Upper lobe of left lung (tissue), 6 donors: ENCODE results near the gene LMO7. TPM values are rescaled to one million over a fixed set of nuclear protein-coding genes. Genes with fewer than 3 reads are reported as not detected.
"Not testable (repeated sequence)": the region's sequence is repeated elsewhere in the genome, so short reads cannot be mapped to it uniquely, and the experiment has no call there.

ENCODE experiments used
- ATAC-seq, 2 donors: fragments of 200-7000 bp; cut with Tn5 transposase; one replicate each; pipeline ENCODE4 v1.9.1; 2022; ENCODE audit warnings: mild to moderate bottlenecking in 2 of 2, moderate library complexity in 2 of 2; ENCODE audit not compliant: low FRiP score in 2 of 2
- DNase-seq, 2 donors: peaks; one replicate each; pipeline ENCODE4 v3.0.0-alpha.2; 2019 to 2020
- H3K27ac ChIP-seq, 4 donors: fragments of 200-600 bp; sonication (generic); one replicate each; pipeline ENCODE4 v1.5.1; 2016 to 2019
- H3K27me3 ChIP-seq, 4 donors: fragments of 200-600 bp; sonication (generic); one replicate each; pipeline ENCODE4 v1.5.1; 2017 to 2019
- H3K36me3 ChIP-seq, 4 donors: fragments of 200-600 bp; sonication (generic); one replicate each; pipeline ENCODE4 v1.5.1; 2016 to 2019
- H3K4me1 ChIP-seq, 4 donors: fragments of 200-600 bp; sonication (generic); one replicate each; pipeline ENCODE4 v1.5.1; 2018 to 2019
- H3K4me3 ChIP-seq, 4 donors: fragments of 200-600 bp; sonication (generic); one replicate each; pipeline ENCODE4 v1.5.1; 2017 to 2019; ENCODE audit warnings: mild to moderate bottlenecking in 2 of 4, moderate library complexity in 1 of 4
- H3K9me3 ChIP-seq, 4 donors: fragments of 200-600 bp; sonication (generic); one replicate each; pipeline ENCODE4 v1.5.1; 2018 to 2019
- EP300 ChIP-seq, 4 donors: sonication (generic); formaldehyde crosslinking; IDR thresholded peaks; one replicate each; pipeline ENCODE4 v1.5.1; 2017; ENCODE audit warnings: antibody characterized with exemption in 4 of 4, control low read depth in 2 of 4
- POLR2A ChIP-seq, 4 donors: fragments of 450-650 bp; IDR thresholded peaks; one replicate each; pipeline ENCODE4 v1.5.1; 2016 to 2017; ENCODE audit warnings: antibody characterized with exemption in 4 of 4, mild to moderate bottlenecking in 2 of 4
- POLR2AphosphoS5 ChIP-seq, 2 donors: sonication (generic); formaldehyde crosslinking; IDR thresholded peaks; one replicate each; pipeline ENCODE4 v1.5.1; 2017; ENCODE audit warnings: antibody characterized with exemption in 2 of 2
- WGBS, 2 donors: methylation state at CpG; one replicate each; pipeline ENCODE4 v1.1.5; 2017 to 2018; 5-methylcytosine and 5-hydroxymethylcytosine counted together
- total RNA-seq, 6 donors: library from RNA; depleted of rRNA in 4 of 6; stranded (reverse); fragments of >200 nt in 4 of 6; gene quantifications; one replicate each; pipeline versions ENCODE4 v1.1.0 to v1.2.1, GENCODE V29; 2016 to 2021
- TF ChIP-seq, protein P1 (sequence below), 6 experiments: fragments of 450-650 bp in 4 of 6; fragments of 200-600 bp in 2 of 6; sonication (generic) in 2 of 6; IDR thresholded peaks; one replicate each; pipeline ENCODE4 v1.5.1; 2016 to 2019; ENCODE audit warnings: antibody characterized with exemption in 6 of 6
- donor health status: DM: no; HTN: no; CAD: no; lungs with moderate emphysema.
- donor health status: DM: no; HTN: yes; CAD: no; lungs with severe emphysema.

Gene LMO7
- total RNA-seq, 6 donors from 2014 or later, result 327 to 1,155 (median 811) TPM

DNA sequence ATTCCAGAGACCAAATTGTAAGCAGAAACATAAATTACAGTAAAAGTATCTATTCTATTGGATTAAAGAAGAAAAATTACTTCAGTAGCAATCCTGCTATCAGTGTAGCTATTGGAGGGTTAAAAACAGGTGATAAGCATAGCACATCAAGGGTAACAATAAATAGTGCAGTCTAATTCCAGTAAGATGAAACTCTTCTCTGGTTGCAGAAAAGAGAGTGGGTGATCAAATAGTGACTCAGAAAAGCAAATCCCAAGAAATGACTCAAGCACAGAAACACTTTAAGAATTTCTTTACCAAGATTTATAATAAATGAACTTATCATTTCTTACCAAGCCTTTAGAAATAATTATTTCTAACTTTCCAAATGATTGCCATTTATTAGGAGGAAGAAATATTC lies 135.7 kb downstream of the LMO7 start:
- Histone ChIP-seq H3K36me3 (no peaks in the 10 kb centered on the region), H3K4me1 (peaks cover 0 to 19% (median 15%) of the 10 kb centered on the region in 4 donors), H3K4me3 (no peak overlapping the region), H3K27ac (peak overlapping the region in 2 of 4 donors; percentile 56 to 64), H3K9me3 (no peaks in the 10 kb centered on the region), H3K27me3 (no peaks in the 10 kb centered on the region)
- TF ChIP-seq POLR2A (IDR thresholded peaks at IDR 0.05) (no peak), EP300 (IDR thresholded peaks at IDR 0.05) (peak in 1 of 4 donors; percentile 14), POLR2AphosphoS5 (IDR thresholded peaks at IDR 0.05) (no peak)
- TF ChIP-seq, protein P1, sequence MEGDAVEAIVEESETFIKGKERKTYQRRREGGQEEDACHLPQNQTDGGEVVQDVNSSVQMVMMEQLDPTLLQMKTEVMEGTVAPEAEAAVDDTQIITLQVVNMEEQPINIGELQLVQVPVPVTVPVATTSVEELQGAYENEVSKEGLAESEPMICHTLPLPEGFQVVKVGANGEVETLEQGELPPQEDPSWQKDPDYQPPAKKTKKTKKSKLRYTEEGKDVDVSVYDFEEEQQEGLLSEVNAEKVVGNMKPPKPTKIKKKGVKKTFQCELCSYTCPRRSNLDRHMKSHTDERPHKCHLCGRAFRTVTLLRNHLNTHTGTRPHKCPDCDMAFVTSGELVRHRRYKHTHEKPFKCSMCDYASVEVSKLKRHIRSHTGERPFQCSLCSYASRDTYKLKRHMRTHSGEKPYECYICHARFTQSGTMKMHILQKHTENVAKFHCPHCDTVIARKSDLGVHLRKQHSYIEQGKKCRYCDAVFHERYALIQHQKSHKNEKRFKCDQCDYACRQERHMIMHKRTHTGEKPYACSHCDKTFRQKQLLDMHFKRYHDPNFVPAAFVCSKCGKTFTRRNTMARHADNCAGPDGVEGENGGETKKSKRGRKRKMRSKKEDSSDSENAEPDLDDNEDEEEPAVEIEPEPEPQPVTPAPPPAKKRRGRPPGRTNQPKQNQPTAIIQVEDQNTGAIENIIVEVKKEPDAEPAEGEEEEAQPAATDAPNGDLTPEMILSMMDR (IDR thresholded peaks at IDR 0.05), result no peak
- ATAC-seq (peak in 1 of 2 donors; percentile 54), DNase-seq (no peak)

DNA sequence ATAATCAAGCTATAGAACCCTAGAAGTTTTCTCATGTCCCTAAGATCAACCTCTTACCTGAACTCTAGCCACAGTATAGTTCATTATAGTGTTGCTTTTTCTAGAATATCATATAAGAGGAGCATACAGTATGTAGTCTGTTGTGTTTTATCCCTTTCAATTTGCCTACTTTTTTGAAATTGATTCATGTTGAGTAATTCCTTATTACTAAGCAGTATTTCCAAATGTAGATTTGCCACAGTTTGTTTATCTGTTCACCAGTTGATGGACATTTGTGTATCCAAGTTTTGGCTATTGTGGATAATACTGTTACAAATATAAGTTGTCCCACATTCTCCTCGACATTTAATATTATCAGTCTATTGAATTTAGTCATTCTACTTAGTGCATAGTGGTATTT lies 138.0 kb downstream of the LMO7 start:
- Histone ChIP-seq H3K4me3 (no peak overlapping the region), H3K27ac (no peak overlapping the region), H3K4me1 (peaks cover 0 to 18% (median 11%) of the 10 kb centered on the region in 4 donors), H3K9me3 (no peaks in the 10 kb centered on the region), H3K36me3 (no peaks in the 10 kb centered on the region), H3K27me3 (no peaks in the 10 kb centered on the region)
- DNase-seq (no peak), ATAC-seq (no peak)
- TF ChIP-seq EP300 (IDR thresholded peaks at IDR 0.05), result no peak
- TF ChIP-seq POLR2A (IDR thresholded peaks at IDR 0.05), result no peak
- TF ChIP-seq, protein P1 (IDR thresholded peaks at IDR 0.05), result no peak
- TF ChIP-seq POLR2AphosphoS5 (IDR thresholded peaks at IDR 0.05), result no peak
- 69 to 74% methylated on average over 1 of the region's 1 CpG for WGBS, 2 donors

DNA sequence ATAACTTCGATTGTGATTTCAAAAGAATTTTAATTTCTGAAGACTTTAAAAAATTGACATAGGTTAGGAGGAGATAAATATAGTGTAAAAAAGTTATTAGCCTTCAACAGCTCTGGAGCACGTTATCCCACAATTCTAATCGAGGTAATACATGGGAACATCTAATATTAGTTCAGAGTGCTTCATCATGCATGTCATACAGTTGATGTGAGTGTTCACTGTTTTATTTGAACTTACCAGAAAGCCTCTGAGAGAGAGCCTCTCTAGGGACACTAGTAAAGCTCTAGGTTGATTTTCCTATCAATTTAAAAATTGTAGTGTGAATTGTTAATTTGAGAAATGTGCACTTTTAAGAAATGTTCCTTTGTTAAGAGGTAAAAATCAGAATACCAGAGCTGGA lies 140.4 kb downstream of the LMO7 start:
- Histone ChIP-seq H3K9me3 (peaks cover 0 to 4% (median 0%) of the 10 kb centered on the region in 4 donors), H3K4me3 (no peak overlapping the region), H3K27me3 (no peaks in the 10 kb centered on the region), H3K4me1 (peaks cover 0 to 12% (median 2%) of the 10 kb centered on the region in 4 donors), H3K36me3 (no peaks in the 10 kb centered on the region), H3K27ac (peak overlapping the region in 1 of 4 donors; percentile 24)
- DNase-seq, result no peak
- no peak for TF ChIP-seq POLR2AphosphoS5 (IDR thresholded peaks at IDR 0.05)
- no peak for TF ChIP-seq EP300 (IDR thresholded peaks at IDR 0.05)
- TF ChIP-seq POLR2A (IDR thresholded peaks at IDR 0.05), result no peak
- TF ChIP-seq, protein P1 (IDR thresholded peaks at IDR 0.05), result no peak
- WGBS, 2 donors, result 69 to 73% methylated on average over 3 of the region's 3 CpGs
- ATAC-seq, result no peak

DNA sequence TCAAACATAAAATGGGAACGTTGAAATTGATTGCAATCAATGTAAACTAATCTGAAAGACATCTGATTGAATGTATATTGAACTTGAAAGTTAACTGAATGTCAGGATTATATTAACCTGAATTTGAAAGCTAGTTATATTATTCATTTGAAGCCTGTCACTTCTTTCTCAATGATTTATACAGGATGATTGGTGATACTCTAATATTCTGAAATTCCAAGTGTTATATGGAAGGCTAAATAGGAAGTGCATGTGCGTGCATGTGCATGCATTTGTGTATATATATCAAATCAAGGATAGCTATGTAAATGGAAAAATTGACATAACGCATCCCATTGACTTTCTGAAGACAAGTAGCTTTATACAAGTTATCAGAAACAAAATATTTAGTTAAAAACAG lies 143.3 kb downstream of the LMO7 start:
- TF ChIP-seq POLR2A (IDR thresholded peaks at IDR 0.05) (no peak), EP300 (IDR thresholded peaks at IDR 0.05) (no peak), POLR2AphosphoS5 (IDR thresholded peaks at IDR 0.05) (no peak)
- TF ChIP-seq, protein P1 (IDR thresholded peaks at IDR 0.05), result no peak
- Histone ChIP-seq H3K36me3 (no peaks in the 10 kb centered on the region), H3K27me3 (no peaks in the 10 kb centered on the region), H3K9me3 (peaks cover 0 to 4% (median 0%) of the 10 kb centered on the region in 4 donors), H3K4me1 (peaks cover under 1 to 13% (median 6%) of the 10 kb centered on the region in 4 donors), H3K27ac (peak overlapping the region in 1 of 4 donors; percentile 45), H3K4me3 (peak overlapping the region in 1 of 4 donors; percentile 4)
- no peak for ATAC-seq
- WGBS, 2 donors, result 87 to 89% methylated on average over 3 of the region's 3 CpGs
- no peak for DNase-seq

DNA sequence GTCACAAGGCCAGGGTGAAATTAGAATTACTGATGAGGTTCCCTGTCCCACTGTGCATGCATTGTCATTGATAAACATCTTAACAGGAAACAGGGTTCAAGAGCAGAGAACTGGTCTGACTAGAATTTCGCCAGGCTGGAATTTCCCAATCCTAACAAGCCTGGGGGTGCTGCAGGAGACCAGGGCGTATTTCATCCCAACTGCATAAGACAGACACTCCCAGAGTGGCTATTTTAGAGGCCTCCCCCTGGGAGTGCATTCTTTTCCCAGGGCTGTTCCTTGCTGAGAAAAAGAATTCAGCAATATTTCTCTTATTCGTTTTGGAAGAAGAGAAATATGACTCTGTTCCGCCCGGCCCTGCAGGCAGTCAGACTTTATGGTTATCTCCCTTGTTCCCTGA lies 144.0 kb downstream of the LMO7 start:
- not testable (repeated sequence) for H3K27me3 ChIP-seq, H3K36me3 ChIP-seq, DNase-seq, H3K4me3 ChIP-seq, ATAC-seq, H3K9me3 ChIP-seq
- H3K27ac ChIP-seq, result peak overlapping the region in 2 of 4 donors; percentile 9 to 26
- WGBS, 2 donors, result 79 to 87% methylated on average over 5 of the region's 5 CpGs
- H3K4me1 ChIP-seq, result peaks cover 3 to 18% (median 10%) of the 10 kb centered on the region in 4 donors
